Measurements from ENCODE around the gene CNGA2.

DNA sequence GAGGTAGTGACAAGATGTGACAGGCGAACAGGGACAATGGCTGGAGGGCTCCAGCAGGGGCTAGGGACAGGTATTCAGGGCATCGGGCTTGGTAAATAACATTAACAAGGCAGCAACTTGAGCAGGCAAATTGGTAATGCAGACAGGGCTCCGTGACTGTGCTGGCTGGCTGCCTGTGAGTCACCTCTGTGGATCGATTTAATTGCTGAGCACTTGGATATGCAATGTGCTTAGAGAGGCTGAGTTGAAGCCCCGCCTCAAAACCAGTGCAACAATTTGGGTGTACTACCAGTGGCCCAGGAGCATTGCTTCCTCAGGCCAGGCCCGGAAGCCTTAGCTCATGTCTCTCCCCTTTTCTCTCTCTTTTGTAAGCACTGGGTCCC, 19.5 kb downstream of the CNGA2 start:
- TF ChIP-seq RAD21 (IDR thresholded peaks at IDR 0.05; ENCODE audit: insufficient read depth, low read depth, low read length) (no peak), NFYB (IDR thresholded peaks at IDR 0.05; ENCODE audit: insufficient read depth, low read depth, low read length) (no peak), YY1 (IDR thresholded peaks at IDR 0.05; ENCODE audit: low read depth, low read length) (no peak), CREB1 (IDR thresholded peaks at IDR 0.05; ENCODE audit: low read depth) (no peak), ETV6 (conservative IDR thresholded peaks at IDR 0.05 in 1 of 2, IDR thresholded peaks at IDR 0.05 in 1 of 2; ENCODE audit: borderline replicate concordance in 1 of 2, low read depth in 1 of 2) (no peak), POLR2A (IDR thresholded peaks at IDR 0.05; ENCODE audit: low read depth, low read length) (no peak), POLR2AphosphoS2 (IDR thresholded peaks at IDR 0.05; ENCODE audit: low read depth, low read length) (no peak), SMC3 (IDR thresholded peaks at IDR 0.05; ENCODE audit: borderline replicate concordance, low read length) (no peak), SIN3A (IDR thresholded peaks at IDR 0.05; ENCODE audit: low read depth, low read length) (no peak)

Data from GM12878 (cell line).